Activated gamma-delta T cell (primary cell): ENCODE measurements around the gene RBBP9.
"Not testable (repeated sequence)": the region's sequence is repeated elsewhere in the genome, so short reads cannot be mapped to it uniquely, and the experiment has no call there.

Source experiments
- DNase-seq: peaks from one replicate; lab custom pipeline; 2025; lab: John Stamatoyannopoulos, UW
- total RNA-seq, 2 donors: gene quantifications; one replicate each; lab custom pipeline; 2026; lab: John Stamatoyannopoulos, UW

The RBBP9 gene
- 20.0 to 23.4 reads per million in 2 donors for total RNA-seq

GRCh38 chr20:18496740-18497592, at the start of gene RBBP9:
Gene RBBP9 (minus strand): TSS chr20:18497225. CDS start chr20:18497167, 58 bp downstream.
- peak; percentile 50 for DNase-seq

DNA sequence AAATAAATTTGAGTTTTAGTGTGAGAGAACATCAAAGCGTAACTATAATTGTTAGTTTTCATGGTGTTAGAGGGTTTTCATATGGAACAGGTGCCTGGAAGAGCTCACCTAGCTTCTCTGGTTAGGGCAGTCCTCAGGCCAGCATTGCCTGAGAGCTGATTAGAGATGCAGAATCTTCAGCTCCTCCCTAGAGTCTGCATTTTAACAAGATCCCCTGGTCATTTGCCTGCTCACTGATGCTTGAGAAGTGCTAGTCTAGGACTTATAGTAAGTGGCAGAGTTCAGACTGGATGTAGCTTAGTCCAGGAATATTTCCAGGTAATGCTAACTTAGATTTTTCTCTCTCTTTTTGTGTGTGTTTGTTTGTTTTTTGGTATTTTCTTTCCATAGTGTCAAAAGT, 48.5 kb upstream of the RBBP9 start:
- no peak for DNase-seq

DNA sequence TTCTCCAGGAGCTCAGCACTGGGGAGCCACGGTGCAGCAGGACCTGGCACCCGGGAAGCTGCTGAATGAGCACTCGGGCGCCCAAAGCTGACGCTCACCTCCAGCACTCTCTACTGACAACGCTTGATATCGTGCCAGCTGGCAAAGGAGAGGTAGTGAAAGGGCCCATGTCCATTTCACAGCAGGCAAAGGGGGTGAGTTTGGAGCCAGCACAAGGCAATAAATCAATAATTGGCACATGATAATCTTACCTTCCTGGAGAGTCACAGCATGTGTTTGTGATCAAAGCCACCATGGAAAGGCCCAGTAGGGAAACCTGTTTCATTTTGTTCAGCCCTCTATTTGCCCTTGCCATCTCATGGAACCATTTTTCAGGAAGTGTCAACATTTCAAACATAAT, 46.9 kb upstream of the RBBP9 start:
- no peak for DNase-seq

- DNase-seq: no peak
Measured at GRCh38 chr20:18543216-18543615, 46.2 kb upstream of the RBBP9 start.

DNA sequence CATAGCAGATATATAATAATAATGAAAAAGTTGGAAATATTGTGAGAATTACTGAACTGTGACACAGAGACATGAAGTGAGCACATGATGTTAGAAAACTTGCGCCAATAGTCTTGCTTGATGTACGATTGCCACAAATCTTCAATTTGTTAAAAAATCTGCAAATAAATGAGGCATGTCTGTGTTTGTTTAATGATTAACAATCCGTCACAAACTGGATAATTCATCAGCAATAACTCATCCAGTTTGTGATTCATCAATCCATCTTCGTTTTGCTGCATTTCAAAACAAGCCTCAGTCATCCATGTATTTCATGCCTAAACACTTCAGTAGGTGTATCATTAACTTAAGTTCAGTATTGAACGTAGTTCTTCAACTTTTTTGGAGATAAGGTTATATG, 44.7 kb upstream of the RBBP9 start:
- no peak for DNase-seq

GRCh38 chr20:18537651-18538050, 40.6 kb upstream of the RBBP9 start:
- DNase-seq: no peak

GRCh38 chr20:18533978-18534644, 37.1 kb upstream of the RBBP9 start:
- DNase-seq: no peak

DNA sequence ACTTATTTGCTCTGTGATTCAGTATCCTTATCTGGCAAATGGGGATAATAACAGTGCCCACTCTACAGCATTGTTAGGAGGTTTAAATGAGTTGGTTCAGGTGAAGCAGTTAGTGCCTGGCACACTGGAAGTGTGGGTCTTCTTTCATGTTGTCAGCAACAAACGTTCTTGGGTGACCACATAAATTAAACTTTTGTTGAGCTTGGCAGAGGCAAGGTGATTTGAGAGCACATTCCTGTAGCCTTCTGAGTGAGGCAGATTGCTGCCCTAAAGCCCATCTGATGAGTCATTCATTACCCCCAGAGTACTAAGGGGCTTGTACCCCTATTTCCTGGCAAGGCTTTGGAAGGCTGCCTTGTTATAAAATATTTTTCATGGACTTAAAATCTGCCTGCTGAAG, 36.5 kb upstream of the RBBP9 start:
- no peak for DNase-seq

DNA sequence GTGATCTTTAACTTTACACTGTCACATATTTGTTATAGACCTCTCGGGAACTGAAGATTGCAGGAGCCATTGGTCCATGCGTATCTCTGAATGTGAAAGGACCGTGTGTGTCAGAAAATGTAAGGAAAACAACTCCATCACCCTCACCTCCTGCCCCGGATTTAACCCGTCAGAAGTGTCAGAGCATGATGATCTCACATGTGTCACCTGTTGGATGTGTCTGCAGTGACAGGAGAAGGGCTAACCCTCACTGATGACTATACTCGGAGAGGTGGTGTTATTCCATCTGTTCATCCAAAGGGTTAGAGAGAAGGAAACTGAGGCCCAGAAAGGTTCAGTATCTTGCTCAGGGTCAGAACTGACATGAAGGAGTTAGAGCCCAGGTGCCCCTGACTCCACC, 35.6 kb upstream of the RBBP9 start:
- no peak for DNase-seq

DNA sequence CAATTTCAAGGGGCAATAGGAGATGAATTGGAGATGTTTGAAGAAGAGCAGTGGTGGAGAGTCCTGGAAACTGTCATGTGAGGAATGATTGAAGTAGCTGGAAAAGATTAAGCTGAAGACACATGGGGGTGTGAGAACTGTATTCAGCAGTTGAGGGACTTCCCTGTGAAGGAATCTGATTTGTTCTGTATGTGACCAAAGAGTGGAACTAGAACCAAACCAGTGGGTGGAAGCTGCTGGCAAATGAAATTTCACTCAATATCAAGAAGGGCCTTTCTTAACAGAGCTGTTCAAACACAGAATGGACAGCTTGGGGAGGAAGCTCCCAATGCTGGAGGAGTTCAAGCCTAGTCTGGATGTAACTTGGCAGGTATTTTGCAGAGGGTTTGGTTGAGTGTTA, 32.0 kb upstream of the RBBP9 start:
- no peak for DNase-seq

GRCh38 chr20:18527836-18528235, 30.8 kb upstream of the RBBP9 start:
- no peak for DNase-seq

- no peak for DNase-seq
Measured at GRCh38 chr20:18527339-18527738, 30.3 kb upstream of the RBBP9 start.

- DNase-seq: not testable (repeated sequence)
Measured at GRCh38 chr20:18526761-18527160, 29.7 kb upstream of the RBBP9 start.

- no peak for DNase-seq
Measured at GRCh38 chr20:18524646-18525045, 27.6 kb upstream of the RBBP9 start.

DNA sequence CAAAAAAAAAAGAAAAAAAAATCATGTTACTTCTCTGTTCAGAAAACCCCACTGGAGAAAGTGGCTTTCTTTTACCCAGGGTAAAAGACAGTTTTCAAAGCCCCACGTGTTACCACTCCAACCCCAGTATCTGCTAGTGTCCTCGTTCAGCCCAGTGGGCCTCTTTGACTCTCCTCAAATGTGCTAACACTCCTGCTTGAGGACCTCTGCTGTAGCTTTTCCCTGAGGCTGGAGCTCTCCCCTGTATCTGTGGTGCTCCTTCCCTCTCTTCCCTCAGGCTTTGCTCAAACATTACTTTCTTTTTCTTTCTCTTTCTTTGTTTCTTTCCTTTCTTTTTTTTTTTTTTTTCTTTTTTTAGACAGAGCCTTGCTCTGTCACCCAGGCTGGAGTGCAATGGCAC, 26.0 kb upstream of the RBBP9 start:
- DNase-seq: no peak

DNA sequence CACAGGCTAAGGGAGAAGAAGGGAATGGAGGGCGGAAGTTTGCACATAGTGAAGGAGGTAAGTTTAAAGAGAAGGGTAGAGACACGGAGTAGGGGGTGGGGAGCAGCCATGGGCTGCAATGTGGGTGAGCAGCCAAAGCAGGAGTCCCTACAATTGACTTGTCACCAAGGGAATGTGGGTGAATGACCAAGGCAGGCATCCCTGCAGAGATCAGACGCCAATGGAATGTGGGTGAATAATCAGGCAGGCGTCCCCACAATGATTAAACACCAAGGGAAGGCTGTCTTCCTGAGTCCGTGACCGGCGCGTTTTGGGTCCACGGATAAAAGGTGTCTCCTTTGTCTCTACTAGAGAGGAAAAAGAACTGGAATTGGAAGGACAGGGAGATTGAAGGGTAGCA, 25.0 kb upstream of the RBBP9 start:
- not testable (repeated sequence) for DNase-seq

DNA sequence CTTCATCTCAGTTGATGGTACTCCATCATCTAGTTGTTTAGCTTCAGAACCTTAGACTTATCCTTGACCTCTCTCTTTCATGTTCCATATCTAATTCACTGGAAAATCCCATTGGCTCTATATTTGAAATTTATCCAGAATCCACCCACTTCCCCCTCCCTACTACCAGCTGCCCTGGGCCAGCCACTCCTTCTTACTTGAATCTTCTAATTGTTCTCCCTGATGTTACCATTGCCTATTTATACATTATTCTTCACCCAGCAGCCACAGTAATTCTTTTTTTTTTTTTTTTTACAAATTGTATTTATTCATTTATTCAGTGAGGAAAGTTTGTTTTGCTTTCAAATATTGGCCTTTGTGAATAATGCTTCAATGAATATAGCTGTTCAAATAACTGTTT, 18.9 kb upstream of the RBBP9 start:
- DNase-seq: no peak

DNA sequence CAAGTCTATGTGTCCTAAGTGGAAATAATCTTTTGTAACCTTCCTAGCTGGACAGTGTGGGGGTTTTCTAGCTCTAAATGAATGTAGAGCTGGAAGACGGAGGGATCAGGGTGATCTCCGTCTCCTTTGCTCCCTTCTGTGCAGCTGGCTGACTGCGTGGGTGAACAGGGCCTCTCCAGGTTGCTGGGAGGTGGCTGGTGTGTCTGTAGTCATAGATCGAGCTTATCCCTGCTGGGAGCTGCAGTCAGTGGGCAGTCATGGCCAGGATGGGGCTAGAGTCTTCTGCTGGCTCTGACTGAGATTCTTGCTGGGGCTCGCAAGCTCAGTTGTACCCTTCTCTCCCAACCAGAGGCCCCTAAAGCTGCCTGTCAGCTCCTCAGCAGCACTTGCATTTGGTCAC, 17.1 kb upstream of the RBBP9 start:
- DNase-seq: no peak

DNA sequence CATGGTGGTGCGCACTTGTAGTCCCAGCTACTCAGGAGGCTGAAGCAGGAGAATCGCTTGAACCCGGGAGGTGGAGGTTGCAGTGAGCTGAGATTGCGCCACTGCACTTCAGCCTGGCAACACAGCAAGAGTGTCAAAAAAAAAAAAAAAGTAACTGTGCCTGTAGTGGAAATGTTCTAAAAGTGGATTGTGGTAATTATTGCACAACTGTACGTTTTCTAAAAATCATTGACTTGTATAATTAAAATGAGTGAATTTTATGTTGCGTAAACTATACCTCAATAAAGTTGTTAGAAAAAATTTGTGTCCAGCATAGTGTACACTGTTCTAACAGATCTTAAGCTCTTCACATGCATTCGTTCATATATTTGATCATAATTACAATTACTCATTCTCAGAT, 16.2 kb upstream of the RBBP9 start:
- DNase-seq: no peak

- no peak for DNase-seq
Measured at GRCh38 chr20:18511571-18511970, 14.5 kb upstream of the RBBP9 start.

- DNase-seq: peak; percentile 93
Measured at GRCh38 chr20:18507218-18508191, 10.5 kb upstream of the RBBP9 start, which contains the start of gene SEC23B. Gene SEC23B (plus strand): TSS chr20:18507940. CDS start chr20:18510836, 2,896 bp downstream.

DNA sequence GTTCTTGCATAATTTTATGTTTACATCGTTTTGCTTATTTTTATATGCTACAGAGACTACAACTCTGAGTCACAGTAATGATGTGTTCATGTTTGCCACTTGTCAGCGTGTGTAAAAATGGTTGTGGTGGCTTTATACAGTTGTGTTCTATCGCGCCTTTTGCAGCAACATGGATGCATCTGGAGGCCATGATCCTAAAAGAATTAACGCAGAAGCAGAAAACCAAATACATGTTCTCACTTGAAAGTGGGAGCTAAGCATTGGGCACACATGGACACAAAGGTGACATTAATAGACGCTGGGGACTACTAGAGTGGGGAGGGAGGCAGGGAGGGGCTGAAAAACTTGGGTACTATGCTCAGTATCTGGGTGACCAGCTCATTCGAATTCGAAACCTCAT, 9.7 kb upstream of the RBBP9 start:
- no peak for DNase-seq
